DND-41 (cell line): Measurements from ENCODE around the gene HSF4.
A peak's percentile ranks its signal among the peaks of the same experiment; 100 is the strongest.

Source experiments
- ATAC-seq: fragments of 200-7000 bp; cut with Tn5 transposase; 3 replicates; pipeline ENCODE4 v1.9.1; 2021; ENCODE audit warnings: low read depth; ENCODE audit not compliant: insufficient read depth
- DNase-seq: peaks from one replicate; pipeline ENCODE4 v3.0.0-alpha.2; 2020
- H2AFZ ChIP-seq: 2 replicates; pipeline ENCODE4 v1.6.0; 2012; ENCODE audit warnings: low read depth, low read length
- H3K27ac ChIP-seq: 2 replicates; pipeline ENCODE4 v1.5.1; 2012; ENCODE audit warnings: low read length, inconsistent platforms
- H3K27me3 ChIP-seq: fragments of 200-600 bp; sonication (generic); 2 replicates; pipeline ENCODE4 v1.6.0; 2012; ENCODE audit warnings: low read length, mild to moderate bottlenecking, inconsistent platforms; ENCODE audit not compliant: insufficient read depth, poor library complexity
- H3K36me3 ChIP-seq: 2 replicates; pipeline ENCODE4 v1.5.1; 2012; ENCODE audit warnings: low read length, inconsistent platforms; ENCODE audit not compliant: insufficient read depth
- H3K4me1 ChIP-seq: 2 replicates; pipeline ENCODE4 v1.5.1; 2012; ENCODE audit warnings: mild to moderate bottlenecking, low read length; ENCODE audit not compliant: insufficient read depth
- H3K4me2 ChIP-seq: 2 replicates; pipeline ENCODE4 v1.6.0; 2012; ENCODE audit warnings: mild to moderate bottlenecking, moderate library complexity, low read length, inconsistent platforms; ENCODE audit not compliant: insufficient read depth
- H3K4me3 ChIP-seq, 2 experiments: fragments of 200-600 bp in 1 of 2; shearing (Covaris generic) in 1 of 2; 2 replicates each; pipeline ENCODE4 v1.5.1; 2012 to 2016; ENCODE audit warnings: inconsistent platforms in 2 of 2, low read length in 2 of 2, mild to moderate bottlenecking in 2 of 2, low read depth in 1 of 2, moderate library complexity in 1 of 2
- H3K79me2 ChIP-seq: 2 replicates; pipeline ENCODE4 v1.6.0; 2012; ENCODE audit warnings: low read length, inconsistent platforms; ENCODE audit not compliant: insufficient read depth
- H3K9ac ChIP-seq: 2 replicates; pipeline ENCODE4 v1.6.0; 2012; ENCODE audit warnings: low read depth, mild to moderate bottlenecking, inconsistent platforms, low read length, moderate library complexity
- H3K9me3 ChIP-seq: 2 replicates; pipeline ENCODE4 v1.5.1; 2012; ENCODE audit warnings: low read length, moderate library complexity, mild to moderate bottlenecking, inconsistent platforms; ENCODE audit not compliant: insufficient read depth, severe bottlenecking
- H4K20me1 ChIP-seq: 2 replicates; pipeline ENCODE4 v1.6.0; 2012; ENCODE audit warnings: low read length; ENCODE audit not compliant: insufficient read depth
- EZH2 ChIP-seq: IDR thresholded peaks from 3 replicates; pipeline ENCODE4 v1.6.1; 2012; ENCODE audit warnings: borderline replicate concordance, low read depth, mild to moderate bottlenecking, moderate library complexity, low read length, inconsistent platforms; ENCODE audit not compliant: severe bottlenecking
- TF ChIP-seq, protein P1 (sequence below): IDR thresholded peaks from 2 replicates; pipeline ENCODE4 v1.5.1; 2012; ENCODE audit warnings: borderline replicate concordance, low read length, moderate library complexity, mild to moderate bottlenecking; ENCODE audit not compliant: poor library complexity, severe bottlenecking; ENCODE audit errors: extremely low read depth

The HSF4 gene

DNA sequence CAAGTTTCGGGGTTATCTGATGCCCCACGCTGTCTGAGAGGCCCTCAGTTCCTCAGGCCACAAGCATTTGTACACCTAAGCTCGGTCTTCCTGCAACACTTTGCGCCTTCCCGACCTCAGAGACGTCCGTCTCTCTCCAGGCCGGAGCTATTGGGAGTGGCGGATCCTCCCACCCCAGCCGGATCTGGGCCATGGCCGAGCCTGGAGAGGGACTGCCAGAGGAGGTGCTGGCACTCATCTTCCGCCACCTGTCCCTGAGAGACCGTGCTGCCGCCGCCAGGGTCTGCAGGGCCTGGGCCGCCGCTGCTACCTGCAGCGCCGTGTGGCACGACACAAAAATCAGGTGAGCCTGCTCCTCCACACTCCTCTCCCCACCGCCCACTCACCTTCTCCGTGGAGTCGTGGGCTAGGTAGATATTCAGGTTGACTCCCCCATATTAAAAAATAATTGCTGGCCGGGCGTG, 2.9 kb upstream of the HSF4 start:
- Histone ChIP-seq H3K27ac (peak overlapping the region; percentile 46; the same call in 1 of the 2 replicates), H3K27me3 (no peaks in the 10 kb centered on the region), H3K36me3 (no peaks in the 10 kb centered on the region), H3K4me1 (peaks cover 41% of the 10 kb centered on the region), H3K79me2 (peaks cover 6% of the 10 kb centered on the region; the same call in 1 of the 2 replicates), H3K4me2 (peak overlapping the region; percentile 97), H3K4me3 (peak overlapping the region in 1 of 2 experiments; percentile 97; a peak in 2 of 4 replicates), H3K9me3 (no peaks in the 10 kb centered on the region), H3K9ac (peak overlapping the region; percentile 68), H2AFZ (peak overlapping the region; percentile 98), H4K20me1 (peaks cover 7% of the 10 kb centered on the region)
- ATAC-seq (no peak), DNase-seq (no peak)
- TF ChIP-seq, protein P1, sequence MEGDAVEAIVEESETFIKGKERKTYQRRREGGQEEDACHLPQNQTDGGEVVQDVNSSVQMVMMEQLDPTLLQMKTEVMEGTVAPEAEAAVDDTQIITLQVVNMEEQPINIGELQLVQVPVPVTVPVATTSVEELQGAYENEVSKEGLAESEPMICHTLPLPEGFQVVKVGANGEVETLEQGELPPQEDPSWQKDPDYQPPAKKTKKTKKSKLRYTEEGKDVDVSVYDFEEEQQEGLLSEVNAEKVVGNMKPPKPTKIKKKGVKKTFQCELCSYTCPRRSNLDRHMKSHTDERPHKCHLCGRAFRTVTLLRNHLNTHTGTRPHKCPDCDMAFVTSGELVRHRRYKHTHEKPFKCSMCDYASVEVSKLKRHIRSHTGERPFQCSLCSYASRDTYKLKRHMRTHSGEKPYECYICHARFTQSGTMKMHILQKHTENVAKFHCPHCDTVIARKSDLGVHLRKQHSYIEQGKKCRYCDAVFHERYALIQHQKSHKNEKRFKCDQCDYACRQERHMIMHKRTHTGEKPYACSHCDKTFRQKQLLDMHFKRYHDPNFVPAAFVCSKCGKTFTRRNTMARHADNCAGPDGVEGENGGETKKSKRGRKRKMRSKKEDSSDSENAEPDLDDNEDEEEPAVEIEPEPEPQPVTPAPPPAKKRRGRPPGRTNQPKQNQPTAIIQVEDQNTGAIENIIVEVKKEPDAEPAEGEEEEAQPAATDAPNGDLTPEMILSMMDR, result no peak
- TF ChIP-seq EZH2, result no peak

GRCh38 chr16:67162506-67163163, 1.9 kb upstream of the HSF4 start:
- Histone ChIP-seq H3K9ac (no peak overlapping the region), H3K27me3 (no peaks in the 10 kb centered on the region), H3K27ac (no peak overlapping the region), H2AFZ (no peak overlapping the region), H3K4me2 (no peak overlapping the region), H3K4me3 (no peak overlapping the region), H4K20me1 (no peaks in the 10 kb centered on the region; the same call in none of the 2 replicates), H3K4me1 (peaks cover 41% of the 10 kb centered on the region), H3K9me3 (no peaks in the 10 kb centered on the region), H3K79me2 (peaks cover 6% of the 10 kb centered on the region; the same call in 1 of the 2 replicates), H3K36me3 (no peaks in the 10 kb centered on the region)
- DNase-seq, result no peak
- no peak for TF ChIP-seq EZH2
- TF ChIP-seq, protein P1, result no peak
- ATAC-seq, result no peak

- H3K4me2 ChIP-seq, result no peak overlapping the region
- H2AFZ ChIP-seq, result no peak overlapping the region
- H3K9me3 ChIP-seq, result no peaks in the 10 kb centered on the region
- no peak overlapping the region for H3K9ac ChIP-seq
- peaks cover 6% of the 10 kb centered on the region; the same call in 1 of the 2 replicates for H3K79me2 ChIP-seq
- H3K36me3 ChIP-seq, result no peaks in the 10 kb centered on the region
- peaks cover 34% of the 10 kb centered on the region for H3K4me1 ChIP-seq
- no peak overlapping the region for H3K27ac ChIP-seq
- no peak for ATAC-seq
- no peak overlapping the region for H3K4me3 ChIP-seq
- TF ChIP-seq EZH2, result no peak
- TF ChIP-seq, protein P1, result no peak
- no peak for DNase-seq
- H3K27me3 ChIP-seq, result no peaks in the 10 kb centered on the region
- H4K20me1 ChIP-seq, result no peaks in the 10 kb centered on the region; the same call in none of the 2 replicates
These were observed 1.2 kb upstream of the HSF4 start for GRCh38 chr16:67163164-67163998.
